Gastroesophageal sphincter (tissue), 3 donors: ENCODE results near the gene HCFC1R1.

Experiments
- EP300 ChIP-seq: sonication (generic); formaldehyde crosslinking; IDR thresholded peaks from one replicate; pipeline ENCODE4 v1.6.1; 2017; ENCODE audit warnings: antibody characterized with exemption, mild to moderate bottlenecking
- POLR2A ChIP-seq, 2 donors: fragments of 450-650 bp; IDR thresholded peaks; one replicate each; pipeline ENCODE4 v1.6.1; 2017; ENCODE audit warnings: antibody characterized with exemption in 2 of 2, mild to moderate bottlenecking in 2 of 2, moderate library complexity in 1 of 2
- POLR2AphosphoS5 ChIP-seq: sonication (generic); formaldehyde crosslinking; IDR thresholded peaks from one replicate; pipeline ENCODE4 v1.6.1; 2017; ENCODE audit warnings: antibody characterized with exemption
- TF ChIP-seq, protein P1 (sequence below), 4 experiments: fragments of 200-600 bp in 2 of 4; fragments of 450-650 bp in 2 of 4; sonication (generic) in 1 of 4; IDR thresholded peaks; one replicate each; pipeline ENCODE4 v1.5.1; 2017 to 2019; ENCODE audit warnings: antibody characterized with exemption in 4 of 4, mild to moderate bottlenecking in 2 of 4, moderate library complexity in 2 of 4

GRCh38 chr16:3044708-3045107 lies 21.0 kb upstream of the HCFC1R1 start:
- TF ChIP-seq, protein P1, sequence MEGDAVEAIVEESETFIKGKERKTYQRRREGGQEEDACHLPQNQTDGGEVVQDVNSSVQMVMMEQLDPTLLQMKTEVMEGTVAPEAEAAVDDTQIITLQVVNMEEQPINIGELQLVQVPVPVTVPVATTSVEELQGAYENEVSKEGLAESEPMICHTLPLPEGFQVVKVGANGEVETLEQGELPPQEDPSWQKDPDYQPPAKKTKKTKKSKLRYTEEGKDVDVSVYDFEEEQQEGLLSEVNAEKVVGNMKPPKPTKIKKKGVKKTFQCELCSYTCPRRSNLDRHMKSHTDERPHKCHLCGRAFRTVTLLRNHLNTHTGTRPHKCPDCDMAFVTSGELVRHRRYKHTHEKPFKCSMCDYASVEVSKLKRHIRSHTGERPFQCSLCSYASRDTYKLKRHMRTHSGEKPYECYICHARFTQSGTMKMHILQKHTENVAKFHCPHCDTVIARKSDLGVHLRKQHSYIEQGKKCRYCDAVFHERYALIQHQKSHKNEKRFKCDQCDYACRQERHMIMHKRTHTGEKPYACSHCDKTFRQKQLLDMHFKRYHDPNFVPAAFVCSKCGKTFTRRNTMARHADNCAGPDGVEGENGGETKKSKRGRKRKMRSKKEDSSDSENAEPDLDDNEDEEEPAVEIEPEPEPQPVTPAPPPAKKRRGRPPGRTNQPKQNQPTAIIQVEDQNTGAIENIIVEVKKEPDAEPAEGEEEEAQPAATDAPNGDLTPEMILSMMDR (IDR thresholded peaks at IDR 0.05): no peak
- no peak for TF ChIP-seq POLR2AphosphoS5
- TF ChIP-seq EP300: no peak
- no peak for TF ChIP-seq POLR2A (IDR thresholded peaks at IDR 0.05)
